ENCODE data around the gene C5orf15. TPM values are rescaled to one million over a fixed set of nuclear protein-coding genes. Genes with fewer than 3 reads are reported as not detected.

Gene C5orf15
- total and polyA plus RNA-seq, 9 of the 15 experiments (the other 6 are each of a cell fraction or from before 2014, with no cell fraction given): 23.3 to 50.7 (median 35.5) TPM

- TF ChIP-seq, protein P1, sequence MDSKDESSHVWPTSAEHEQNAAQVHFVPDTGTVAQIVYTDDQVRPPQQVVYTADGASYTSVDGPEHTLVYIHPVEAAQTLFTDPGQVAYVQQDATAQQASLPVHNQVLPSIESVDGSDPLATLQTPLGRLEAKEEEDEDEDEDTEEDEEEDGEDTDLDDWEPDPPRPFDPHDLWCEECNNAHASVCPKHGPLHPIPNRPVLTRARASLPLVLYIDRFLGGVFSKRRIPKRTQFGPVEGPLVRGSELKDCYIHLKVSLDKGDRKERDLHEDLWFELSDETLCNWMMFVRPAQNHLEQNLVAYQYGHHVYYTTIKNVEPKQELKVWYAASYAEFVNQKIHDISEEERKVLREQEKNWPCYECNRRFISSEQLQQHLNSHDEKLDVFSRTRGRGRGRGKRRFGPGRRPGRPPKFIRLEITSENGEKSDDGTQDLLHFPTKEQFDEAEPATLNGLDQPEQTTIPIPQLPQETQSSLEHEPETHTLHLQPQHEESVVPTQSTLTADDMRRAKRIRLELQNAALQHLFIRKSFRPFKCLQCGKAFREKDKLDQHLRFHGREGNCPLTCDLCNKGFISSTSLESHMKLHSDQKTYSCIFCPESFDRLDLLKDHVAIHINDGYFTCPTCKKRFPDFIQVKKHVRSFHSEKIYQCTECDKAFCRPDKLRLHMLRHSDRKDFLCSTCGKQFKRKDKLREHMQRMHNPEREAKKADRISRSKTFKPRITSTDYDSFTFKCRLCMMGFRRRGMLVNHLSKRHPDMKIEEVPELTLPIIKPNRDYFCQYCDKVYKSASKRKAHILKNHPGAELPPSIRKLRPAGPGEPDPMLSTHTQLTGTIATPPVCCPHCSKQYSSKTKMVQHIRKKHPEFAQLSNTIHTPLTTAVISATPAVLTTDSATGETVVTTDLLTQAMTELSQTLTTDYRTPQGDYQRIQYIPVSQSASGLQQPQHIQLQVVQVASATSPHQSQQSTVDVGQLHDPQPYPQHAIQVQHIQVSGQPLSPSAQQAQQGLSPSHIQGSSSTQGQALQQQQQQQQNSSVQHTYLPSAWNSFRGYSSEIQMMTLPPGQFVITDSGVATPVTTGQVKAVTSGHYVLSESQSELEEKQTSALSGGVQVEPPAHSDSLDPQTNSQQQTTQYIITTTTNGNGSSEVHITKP (IDR thresholded peaks at IDR 0.05; ENCODE audit: partially characterized antibody): no peak
- TF ChIP-seq NR4A1 (CRISPR knock-in tag; IDR thresholded peaks at IDR 0.05): no peak
- TF ChIP-seq NR4A1 (tag; IDR thresholded peaks at IDR 0.05): peak; percentile 31
- TF ChIP-seq FOSL1 (tag; conservative IDR thresholded peaks at IDR 0.05): peak; percentile 40; the same call in 1 of the 2 replicates
- TF ChIP-seq TEAD2 (tag; IDR thresholded peaks at IDR 0.05): no peak
Measured at GRCh38 chr5:133933169-133933509, 35.3 kb downstream of the C5orf15 start (continued).

GRCh38 chr5:133932441-133933168, 35.8 kb downstream of the C5orf15 start:
- Histone ChIP-seq H3K9me3 (replicated peaks; ENCODE audit: control insufficient read depth, insufficient read depth, low read depth, low read length) (no peaks in the 10 kb centered on the region; the same call in 1 of the 2 replicates), H3K4me3 (no peak overlapping the region), H4K20me1 (replicated peaks; ENCODE audit: control insufficient read depth, insufficient read depth, low read length) (no peaks in the 10 kb centered on the region), H3K4me2 (ENCODE audit: insufficient read depth, low read length) (peak overlapping the region; percentile 73), H3K9me1 (ENCODE audit: control insufficient read depth, insufficient read depth, low read length) (peaks cover 6% of the 10 kb centered on the region), H3K9ac (ENCODE audit: insufficient read depth in 1 of 2, low read depth in 2 of 2, low read length in 2 of 2) (peak overlapping the region; percentile 44 to 57; a peak in 3 of 4 replicates), H3K27me3 (ENCODE audit: control insufficient read depth in 2 of 2, insufficient read depth in 2 of 2, low read length in 2 of 2) (no peaks in the 10 kb centered on the region), H3K36me3 (ENCODE audit: control insufficient read depth, insufficient read depth, low read length) (no peaks in the 10 kb centered on the region), H2AFZ (ENCODE audit: low read depth, low read length) (peak overlapping the region; percentile 87), H3K79me2 (ENCODE audit: control insufficient read depth, insufficient read depth, low read length) (no peaks in the 10 kb centered on the region), H3K4me1 (replicated peaks in 1 of 2; ENCODE audit: control insufficient read depth in 2 of 2, insufficient read depth in 2 of 2, low read length in 2 of 2) (peaks cover 59 to 68% of the 10 kb centered on the region in 2 experiments), H3K27ac (ENCODE audit: extremely low read depth, low read depth, low read length) (peak overlapping the region; percentile 85)
- ChIA-PET POLR2A (interaction anchor here (0.6 kb wide), 1 partner anchor 289 kb away, joined by 3 read pairs; no protein-coding TSS in a partner anchor), CTCF (ENCODE audit: low intra/inter-chr PET ratio) (no interaction called here)
- DNase-seq (ENCODE audit: extremely low read depth in 1 of 4, low spot score in 3 of 4) (peak; percentile 71 to 93 (median 78)), FAIRE-seq (peak; percentile 93), ATAC-seq (peak; percentile 71)
- intact Hi-C loops (cut with micrococcal nuclease) (no loop called here), in situ Hi-C loops (cut with MboI) (no loop called here)
- 14% methylated on average over 13 of the region's 13 CpGs for WGBS (ENCODE audit: insufficient coverage, low coverage, missing lambda C conversion rate)
- BruUV-seq (replicated peaks): no TSS peak
- TF ChIP-seq ZNF780A (CRISPR knock-in tag; IDR thresholded peaks at IDR 0.05) (no peak), SMAD3 (CRISPR knock-in tag; conservative IDR thresholded peaks at IDR 0.05) (peak; percentile 66), RFX5 (IDR thresholded peaks at IDR 0.05; ENCODE audit: low read depth, low read length) (no peak), FOXA1 (IDR thresholded peaks at IDR 0.05; ENCODE audit: borderline replicate concordance) (no peak)
- TF ChIP-seq, protein P2, sequence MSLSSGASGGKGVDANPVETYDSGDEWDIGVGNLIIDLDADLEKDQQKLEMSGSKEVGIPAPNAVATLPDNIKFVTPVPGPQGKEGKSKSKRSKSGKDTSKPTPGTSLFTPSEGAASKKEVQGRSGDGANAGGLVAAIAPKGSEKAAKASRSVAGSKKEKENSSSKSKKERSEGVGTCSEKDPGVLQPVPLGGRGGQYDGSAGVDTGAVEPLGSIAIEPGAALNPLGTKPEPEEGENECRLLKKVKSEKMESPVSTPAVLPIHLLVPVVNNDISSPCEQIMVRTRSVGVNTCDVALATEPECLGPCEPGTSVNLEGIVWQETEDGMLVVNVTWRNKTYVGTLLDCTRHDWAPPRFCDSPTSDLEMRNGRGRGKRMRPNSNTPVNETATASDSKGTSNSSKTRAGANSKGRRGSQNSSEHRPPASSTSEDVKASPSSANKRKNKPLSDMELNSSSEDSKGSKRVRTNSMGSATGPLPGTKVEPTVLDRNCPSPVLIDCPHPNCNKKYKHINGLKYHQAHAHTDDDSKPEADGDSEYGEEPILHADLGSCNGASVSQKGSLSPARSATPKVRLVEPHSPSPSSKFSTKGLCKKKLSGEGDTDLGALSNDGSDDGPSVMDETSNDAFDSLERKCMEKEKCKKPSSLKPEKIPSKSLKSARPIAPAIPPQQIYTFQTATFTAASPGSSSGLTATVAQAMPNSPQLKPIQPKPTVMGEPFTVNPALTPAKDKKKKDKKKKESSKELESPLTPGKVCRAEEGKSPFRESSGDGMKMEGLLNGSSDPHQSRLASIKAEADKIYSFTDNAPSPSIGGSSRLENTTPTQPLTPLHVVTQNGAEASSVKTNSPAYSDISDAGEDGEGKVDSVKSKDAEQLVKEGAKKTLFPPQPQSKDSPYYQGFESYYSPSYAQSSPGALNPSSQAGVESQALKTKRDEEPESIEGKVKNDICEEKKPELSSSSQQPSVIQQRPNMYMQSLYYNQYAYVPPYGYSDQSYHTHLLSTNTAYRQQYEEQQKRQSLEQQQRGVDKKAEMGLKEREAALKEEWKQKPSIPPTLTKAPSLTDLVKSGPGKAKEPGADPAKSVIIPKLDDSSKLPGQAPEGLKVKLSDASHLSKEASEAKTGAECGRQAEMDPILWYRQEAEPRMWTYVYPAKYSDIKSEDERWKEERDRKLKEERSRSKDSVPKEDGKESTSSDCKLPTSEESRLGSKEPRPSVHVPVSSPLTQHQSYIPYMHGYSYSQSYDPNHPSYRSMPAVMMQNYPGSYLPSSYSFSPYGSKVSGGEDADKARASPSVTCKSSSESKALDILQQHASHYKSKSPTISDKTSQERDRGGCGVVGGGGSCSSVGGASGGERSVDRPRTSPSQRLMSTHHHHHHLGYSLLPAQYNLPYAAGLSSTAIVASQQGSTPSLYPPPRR (CRISPR knock-in tag; IDR thresholded peaks at IDR 0.05; ENCODE audit: borderline replicate concordance): peak; percentile 90; the same call in 1 of the 2 replicates

Data from K562 (cell line).